GM23338 (cell line): ENCODE measurements around the gene FGF21. TPM values are rescaled to one million over a fixed set of nuclear protein-coding genes. Genes with fewer than 3 reads are reported as not detected.

Experiments used
- ATAC-seq: fragments of 200-7000 bp; cut with Tn5 transposase; 3 replicates; pipeline ENCODE4 v1.9.1; 2020
- DNase-seq: peaks from one replicate; pipeline ENCODE4 v3.0.0-alpha.2; 2015; ENCODE audit warnings: low spot score
- H2AFZ ChIP-seq: fragments of 200-600 bp; sonication (generic); 2 replicates; pipeline ENCODE4 v1.8.0; 2016; ENCODE audit warnings: antibody characterized with exemption, mild to moderate bottlenecking, moderate library complexity
- H3F3A ChIP-seq: fragments of 200-600 bp; sonication (generic); replicated peaks from 2 replicates; pipeline ENCODE4 v1.8.0; 2017; ENCODE audit warnings: antibody characterized with exemption, mixed run types, low read depth
- H3K27ac ChIP-seq: fragments of 200-600 bp; sonication (generic); 2 replicates; pipeline ENCODE4 v1.6.1; 2016; ENCODE audit warnings: low read depth
- H3K27me3 ChIP-seq: fragments of 200-600 bp; sonication (generic); 2 replicates; pipeline ENCODE4 v1.8.0; 2016; ENCODE audit warnings: mild to moderate bottlenecking, mixed run types, moderate library complexity; ENCODE audit not compliant: insufficient read depth
- H3K36me3 ChIP-seq: fragments of 200-600 bp; sonication (generic); 2 replicates; pipeline ENCODE4 v1.8.0; 2016; ENCODE audit warnings: mild to moderate bottlenecking; ENCODE audit not compliant: insufficient read depth
- H3K4me1 ChIP-seq: fragments of 200-600 bp; sonication (generic); 2 replicates; pipeline ENCODE4 v1.8.0; 2016; ENCODE audit warnings: mild to moderate bottlenecking, moderate library complexity; ENCODE audit not compliant: insufficient read depth
- H3K4me2 ChIP-seq: fragments of 200-600 bp; sonication (generic); 2 replicates; pipeline ENCODE4 v1.7.1; 2017; ENCODE audit warnings: mixed run types
- H3K4me3 ChIP-seq: fragments of 200-600 bp; sonication (generic); 2 replicates; pipeline ENCODE4 v1.6.1; 2016; ENCODE audit warnings: mixed run types
- H3K79me2 ChIP-seq: fragments of 200-600 bp; sonication (generic); replicated peaks from 2 replicates; pipeline ENCODE4 v1.8.0; 2017; ENCODE audit warnings: mild to moderate bottlenecking; ENCODE audit not compliant: insufficient read depth
- H3K9me2 ChIP-seq: fragments of 200-600 bp; sonication (generic); 2 replicates; pipeline ENCODE4 v1.8.0; 2017; ENCODE audit not compliant: insufficient read depth
- H4K20me1 ChIP-seq: fragments of 200-600 bp; sonication (generic); replicated peaks from 2 replicates; pipeline ENCODE4 v1.8.0; 2017; ENCODE audit warnings: mild to moderate bottlenecking; ENCODE audit not compliant: insufficient read depth
- H3K27ac Mint-ChIP-seq: 2 replicates; pipeline ENCODE4 v1.8.0; 2020; ENCODE audit warnings: inconsistent platforms, mild to moderate bottlenecking, moderate library complexity, mixed read lengths
- H3K27me3 Mint-ChIP-seq: 3 replicates; pipeline ENCODE4 v1.8.0; 2022; ENCODE audit warnings: low read depth, mild to moderate bottlenecking, moderate library complexity, mixed read lengths, inconsistent platforms; ENCODE audit not compliant: insufficient read depth, poor library complexity
- H3K36me3 Mint-ChIP-seq: 3 replicates; pipeline ENCODE4 v1.8.0; 2021; ENCODE audit warnings: low read depth, mild to moderate bottlenecking, inconsistent platforms, moderate library complexity, mixed read lengths
- H3K4me1 Mint-ChIP-seq: 3 replicates; pipeline ENCODE4 v1.8.0; 2020; ENCODE audit warnings: mild to moderate bottlenecking, inconsistent platforms, mixed read lengths
- H3K4me3 Mint-ChIP-seq: 3 replicates; pipeline ENCODE4 v1.8.0; 2021; ENCODE audit warnings: moderate library complexity, mild to moderate bottlenecking, inconsistent platforms, mixed read lengths
- H3K9me3 Mint-ChIP-seq: 3 replicates; pipeline ENCODE4 v1.8.0; 2020; ENCODE audit warnings: moderate library complexity, mild to moderate bottlenecking, inconsistent platforms, mixed read lengths
- CREB1 ChIP-seq: fragments of 250-450 bp; sonication (Bioruptor Pico); IDR thresholded peaks from 2 replicates; pipeline ENCODE4 v1.5.0; 2020; ENCODE audit warnings: low read depth, mild to moderate bottlenecking, moderate library complexity
- CTCF ChIP-seq, 2 experiments: fragments of 200-600 bp in 1 of 2; sonication (generic) in 1 of 2; conservative IDR thresholded peaks; 2 replicates each; pipeline versions ENCODE4 v1.5.1 to v1.6.1; 2016 to 2017; ENCODE audit warnings: antibody characterized with exemption in 2 of 2, low read depth in 2 of 2, mild to moderate bottlenecking in 2 of 2, moderate library complexity in 1 of 2
- ETS1 ChIP-seq: IDR thresholded peaks from 2 replicates; pipeline ENCODE4 v1.6.1; 2016; ENCODE audit warnings: antibody characterized with exemption
- EZH2 ChIP-seq: fragments of 200-600 bp; sonication (generic); IDR thresholded peaks from one replicate; pipeline ENCODE4 v1.8.0; 2017; ENCODE audit warnings: antibody characterized with exemption, mild to moderate bottlenecking, low read depth; ENCODE audit not compliant: unreplicated experiment
- EZH2phosphoT487 ChIP-seq: fragments of 200-600 bp; sonication (generic); IDR thresholded peaks from one replicate; pipeline ENCODE4 v1.8.1; 2018; ENCODE audit warnings: antibody characterized with exemption; ENCODE audit not compliant: unreplicated experiment
- JUNB ChIP-seq: IDR thresholded peaks from one replicate; pipeline ENCODE4 v1.6.1; 2016; ENCODE audit warnings: antibody characterized with exemption; ENCODE audit not compliant: unreplicated experiment
- POLR2AphosphoS5 ChIP-seq: IDR thresholded peaks from 2 replicates; pipeline ENCODE4 v1.6.1; 2016; ENCODE audit warnings: antibody characterized with exemption, low read depth
- STAT1 ChIP-seq: IDR thresholded peaks from one replicate; pipeline ENCODE4 v1.6.1; 2016; ENCODE audit warnings: antibody characterized with exemption; ENCODE audit not compliant: unreplicated experiment
- ZNF331 ChIP-seq: fragments of 250-450 bp; sonication (Bioruptor Pico); IDR thresholded peaks from 2 replicates; pipeline ENCODE4 v1.5.0; 2020; ENCODE audit warnings: low read depth, mild to moderate bottlenecking, moderate library complexity
- polyA plus RNA-seq: library from polyadenylated mRNA; unstranded; fragments of >200 nt; fragmentation: Nextera tagmentation; extraction: Ambion mirVana; gene quantifications from 2 replicates; pipeline ENCODE4 v1.2.1, GENCODE V29; 2016
- total RNA-seq: library from RNA; depleted of rRNA; stranded (reverse); fragments of >200 nt; shearing (Covaris generic); gene quantifications from 2 replicates; pipeline ENCODE4 v1.2.3, GENCODE V29; 2014
- TF ChIP-seq, protein P1 (sequence below): fragments of 250-450 bp; sonication (Bioruptor Pico); IDR thresholded peaks from 2 replicates; pipeline ENCODE4 v1.5.0; 2020; ENCODE audit warnings: mild to moderate bottlenecking, moderate library complexity

FGF21 gene
- total and polyA plus RNA-seq, 2 experiments from 2014 or later: 0.78 to 1.3 TPM

DNA sequence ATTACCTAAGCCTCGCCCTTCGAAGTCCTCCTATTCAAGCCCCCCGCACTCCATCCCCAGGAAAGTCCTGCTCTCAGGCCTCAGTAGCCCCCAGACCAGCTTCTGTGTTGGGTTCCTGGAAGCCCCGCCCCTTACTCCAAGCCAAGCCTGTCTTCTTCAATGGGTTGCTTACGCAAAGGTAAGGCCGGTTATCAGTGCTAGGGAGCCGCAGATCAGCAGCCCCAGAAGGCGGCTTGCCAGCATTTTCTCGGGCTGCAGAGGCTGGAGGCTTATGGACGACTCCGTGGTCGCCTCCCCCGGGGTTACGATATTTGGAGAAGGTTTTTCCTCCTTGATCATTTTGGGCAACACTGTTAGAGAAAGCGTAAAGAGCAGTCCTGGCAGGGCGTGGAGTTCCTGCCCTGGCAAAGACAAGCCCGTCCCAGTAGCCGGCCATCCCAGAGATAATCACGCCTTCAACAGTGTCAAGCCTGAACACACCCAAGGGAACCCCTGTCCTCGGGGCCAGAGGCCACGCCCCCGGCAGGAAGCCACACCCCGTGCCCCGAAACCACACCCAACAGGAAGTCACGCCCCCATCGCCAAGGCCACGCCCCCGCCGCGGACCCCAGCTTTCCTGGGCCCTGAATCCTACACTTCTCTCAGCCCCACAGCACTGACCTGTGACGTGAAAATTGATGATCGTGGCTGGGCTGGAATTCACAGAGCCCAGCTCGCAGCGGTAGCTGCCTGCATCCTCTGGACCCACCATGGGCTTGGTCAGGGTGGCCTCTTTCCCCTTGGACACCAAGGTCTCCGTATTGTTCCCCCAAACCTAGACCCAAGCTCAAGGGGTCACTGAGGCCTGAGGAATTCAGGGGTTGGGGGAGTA is 14.0 kb upstream of the FGF21 start:
- peak; percentile 23 for ATAC-seq
- H3K27me3 ChIP-seq: peaks cover 21% of the 10 kb centered on the region
- H3K4me2 ChIP-seq: peak overlapping the region; percentile 90
- peak overlapping the region; percentile 68 for H3K4me3 ChIP-seq
- no peak overlapping the region; the same call in 1 of the 2 replicates for H3K27ac ChIP-seq
- H3K79me2 ChIP-seq: no peaks in the 10 kb centered on the region
- peak overlapping the region; percentile 61 for H3K4me3 Mint-ChIP-seq
- H3F3A ChIP-seq: peaks cover 22% of the 10 kb centered on the region
- no peaks in the 10 kb centered on the region for H4K20me1 ChIP-seq
- H3K4me1 Mint-ChIP-seq: peaks cover 38% of the 10 kb centered on the region
- H3K27ac Mint-ChIP-seq: peak overlapping the region; percentile 71; the same call in 1 of the 2 replicates
- H3K9me2 ChIP-seq: no peaks in the 10 kb centered on the region
- H3K4me1 ChIP-seq: peaks cover 41% of the 10 kb centered on the region
- H3K27me3 Mint-ChIP-seq: peaks cover 38% of the 10 kb centered on the region
- 0 out of 2 replicates have a peak overlapping the region, but pooled peaks have one; percentile 28 for H2AFZ ChIP-seq
- DNase-seq: peak; percentile 78
- TF ChIP-seq EZH2: no peak
- peak; percentile 71 for TF ChIP-seq POLR2AphosphoS5
- peaks cover 5% of the 10 kb centered on the region; the same call in 2 of the 3 replicates for H3K9me3 Mint-ChIP-seq
- H3K36me3 ChIP-seq: no peaks in the 10 kb centered on the region
- H3K36me3 Mint-ChIP-seq: no peaks in the 10 kb centered on the region; the same call in 1 of the 3 replicates

DNA sequence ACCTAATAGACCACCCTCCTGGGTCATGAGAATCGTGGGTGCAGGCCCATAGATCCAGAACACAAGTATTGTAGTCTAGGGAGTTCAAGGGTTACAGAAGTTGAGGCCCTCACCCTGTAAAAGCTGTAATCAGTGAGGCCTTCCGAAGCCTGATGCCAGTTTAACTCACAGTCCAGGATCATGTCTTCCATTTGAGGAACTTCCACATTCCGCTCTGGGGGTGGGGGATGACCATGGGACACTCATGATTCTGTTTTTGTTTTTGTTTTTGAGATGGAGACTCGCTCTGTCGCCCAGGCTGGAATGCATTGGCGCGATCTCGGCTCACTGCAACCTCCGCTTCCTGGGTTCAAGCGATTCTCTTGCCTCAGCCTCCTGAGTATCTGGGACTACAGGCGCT is 13.2 kb upstream of the FGF21 start:
- peaks cover 5% of the 10 kb centered on the region; the same call in 2 of the 3 replicates for H3K9me3 Mint-ChIP-seq
- H3K27ac Mint-ChIP-seq: no peak overlapping the region
- TF ChIP-seq CTCF (conservative IDR thresholded peaks at IDR 0.05; ENCODE audit: low read depth in 2 of 2) (no peak), EZH2phosphoT487 (no peak), ETS1 (no peak), POLR2AphosphoS5 (no peak), ZNF331 (CRISPR knock-in tag) (no peak), STAT1 (no peak), CREB1 (CRISPR knock-in tag) (no peak), JUNB (no peak)
- TF ChIP-seq, protein P1, sequence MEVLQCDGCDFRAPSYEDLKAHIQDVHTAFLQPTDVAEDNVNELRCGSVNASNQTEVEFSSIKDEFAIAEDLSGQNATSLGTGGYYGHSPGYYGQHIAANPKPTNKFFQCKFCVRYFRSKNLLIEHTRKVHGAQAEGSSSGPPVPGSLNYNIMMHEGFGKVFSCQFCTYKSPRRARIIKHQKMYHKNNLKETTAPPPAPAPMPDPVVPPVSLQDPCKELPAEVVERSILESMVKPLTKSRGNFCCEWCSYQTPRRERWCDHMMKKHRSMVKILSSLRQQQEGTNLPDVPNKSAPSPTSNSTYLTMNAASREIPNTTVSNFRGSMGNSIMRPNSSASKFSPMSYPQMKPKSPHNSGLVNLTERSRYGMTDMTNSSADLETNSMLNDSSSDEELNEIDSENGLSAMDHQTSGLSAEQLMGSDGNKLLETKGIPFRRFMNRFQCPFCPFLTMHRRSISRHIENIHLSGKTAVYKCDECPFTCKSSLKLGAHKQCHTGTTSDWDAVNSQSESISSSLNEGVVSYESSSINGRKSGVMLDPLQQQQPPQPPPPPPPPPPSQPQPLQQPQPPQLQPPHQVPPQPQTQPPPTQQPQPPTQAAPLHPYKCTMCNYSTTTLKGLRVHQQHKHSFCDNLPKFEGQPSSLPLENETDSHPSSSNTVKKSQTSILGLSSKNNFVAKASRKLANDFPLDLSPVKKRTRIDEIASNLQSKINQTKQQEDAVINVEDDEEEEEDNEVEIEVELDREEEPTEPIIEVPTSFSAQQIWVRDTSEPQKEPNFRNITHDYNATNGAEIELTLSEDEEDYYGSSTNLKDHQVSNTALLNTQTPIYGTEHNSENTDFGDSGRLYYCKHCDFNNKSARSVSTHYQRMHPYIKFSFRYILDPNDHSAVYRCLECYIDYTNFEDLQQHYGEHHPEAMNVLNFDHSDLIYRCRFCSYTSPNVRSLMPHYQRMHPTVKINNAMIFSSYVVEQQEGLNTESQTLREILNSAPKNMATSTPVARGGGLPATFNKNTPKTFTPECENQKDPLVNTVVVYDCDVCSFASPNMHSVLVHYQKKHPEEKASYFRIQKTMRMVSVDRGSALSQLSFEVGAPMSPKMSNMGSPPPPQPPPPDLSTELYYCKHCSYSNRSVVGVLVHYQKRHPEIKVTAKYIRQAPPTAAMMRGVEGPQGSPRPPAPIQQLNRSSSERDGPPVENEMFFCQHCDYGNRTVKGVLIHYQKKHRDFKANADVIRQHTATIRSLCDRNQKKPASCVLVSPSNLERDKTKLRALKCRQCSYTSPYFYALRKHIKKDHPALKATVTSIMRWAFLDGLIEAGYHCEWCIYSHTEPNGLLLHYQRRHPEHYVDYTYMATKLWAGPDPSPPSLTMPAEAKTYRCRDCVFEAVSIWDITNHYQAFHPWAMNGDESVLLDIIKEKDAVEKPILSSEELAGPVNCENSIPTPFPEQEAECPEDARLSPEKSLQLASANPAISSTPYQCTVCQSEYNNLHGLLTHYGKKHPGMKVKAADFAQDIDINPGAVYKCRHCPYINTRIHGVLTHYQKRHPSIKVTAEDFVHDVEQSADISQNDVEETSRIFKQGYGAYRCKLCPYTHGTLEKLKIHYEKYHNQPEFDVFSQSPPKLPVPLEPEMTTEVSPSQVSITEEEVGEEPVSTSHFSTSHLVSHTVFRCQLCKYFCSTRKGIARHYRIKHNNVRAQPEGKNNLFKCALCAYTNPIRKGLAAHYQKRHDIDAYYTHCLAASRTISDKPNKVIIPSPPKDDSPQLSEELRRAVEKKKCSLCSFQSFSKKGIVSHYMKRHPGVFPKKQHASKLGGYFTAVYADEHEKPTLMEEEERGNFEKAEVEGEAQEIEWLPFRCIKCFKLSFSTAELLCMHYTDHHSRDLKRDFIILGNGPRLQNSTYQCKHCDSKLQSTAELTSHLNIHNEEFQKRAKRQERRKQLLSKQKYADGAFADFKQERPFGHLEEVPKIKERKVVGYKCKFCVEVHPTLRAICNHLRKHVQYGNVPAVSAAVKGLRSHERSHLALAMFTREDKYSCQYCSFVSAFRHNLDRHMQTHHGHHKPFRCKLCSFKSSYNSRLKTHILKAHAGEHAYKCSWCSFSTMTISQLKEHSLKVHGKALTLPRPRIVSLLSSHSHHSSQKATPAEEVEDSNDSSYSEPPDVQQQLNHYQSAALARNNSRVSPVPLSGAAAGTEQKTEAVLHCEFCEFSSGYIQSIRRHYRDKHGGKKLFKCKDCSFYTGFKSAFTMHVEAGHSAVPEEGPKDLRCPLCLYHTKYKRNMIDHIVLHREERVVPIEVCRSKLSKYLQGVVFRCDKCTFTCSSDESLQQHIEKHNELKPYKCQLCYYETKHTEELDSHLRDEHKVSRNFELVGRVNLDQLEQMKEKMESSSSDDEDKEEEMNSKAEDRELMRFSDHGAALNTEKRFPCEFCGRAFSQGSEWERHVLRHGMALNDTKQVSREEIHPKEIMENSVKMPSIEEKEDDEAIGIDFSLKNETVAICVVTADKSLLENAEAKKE: no peak

More for the DNA sequence above, 13.2 kb upstream of the FGF21 start:
- peaks cover 41% of the 10 kb centered on the region for H3K4me1 Mint-ChIP-seq
- no peak overlapping the region; the same call in 2 of the 3 replicates for H3K4me3 Mint-ChIP-seq
- Histone ChIP-seq H3K4me3 (peak overlapping the region; percentile 68; the same call in 1 of the 2 replicates), H3K4me1 (peaks cover 39% of the 10 kb centered on the region), H3K9me2 (no peaks in the 10 kb centered on the region), H3K79me2 (no peaks in the 10 kb centered on the region), H3F3A (peaks cover 15% of the 10 kb centered on the region), H3K27me3 (peaks cover 21% of the 10 kb centered on the region), H3K4me2 (peak overlapping the region; percentile 90; the same call in 1 of the 2 replicates), H3K27ac (no peak overlapping the region), H2AFZ (no peak overlapping the region), H3K36me3 (no peaks in the 10 kb centered on the region), H4K20me1 (no peaks in the 10 kb centered on the region)
- H3K36me3 Mint-ChIP-seq: no peaks in the 10 kb centered on the region; the same call in none of the 3 replicates
- ATAC-seq (no peak), DNase-seq (no peak)
- peaks cover 40% of the 10 kb centered on the region for H3K27me3 Mint-ChIP-seq
